Nucleus accumbens (tissue), 56 donors: ENCODE measurements around the gene RNF150.

ENCODE experiments used
- DNase-seq, 56 donors: peaks; one replicate each; lab custom pipeline; 2025; lab: John Stamatoyannopoulos, UW

Gene RNF150

GRCh38 chr4:140994015-140994414, 139.3 kb downstream of the RNF150 start:
- DNase-seq = no peak

- DNase-seq = no peak
Observed at GRCh38 chr4:140993370-140993769, 139.9 kb downstream of the RNF150 start.

GRCh38 chr4:140989944-140990343, 143.3 kb downstream of the RNF150 start:
- no peak for DNase-seq

- DNase-seq = peak in 8 of 56 donors; percentile 0 to 40 (median 16)
Observed at GRCh38 chr4:140986045-140986444, 147.2 kb downstream of the RNF150 start.

GRCh38 chr4:140982613-140983340, 150.5 kb downstream of the RNF150 start:
- no peak for DNase-seq

- no peak for DNase-seq
Observed at GRCh38 chr4:140980426-140981200, 152.7 kb downstream of the RNF150 start.

GRCh38 chr4:140976768-140977167, 156.5 kb downstream of the RNF150 start:
- no peak for DNase-seq

- no peak for DNase-seq
Observed at GRCh38 chr4:140971077-140971792, 162.0 kb downstream of the RNF150 start.

- no peak for DNase-seq
Observed at GRCh38 chr4:140969296-140969695, 164.0 kb downstream of the RNF150 start.

GRCh38 chr4:140968371-140968770, 164.9 kb downstream of the RNF150 start:
- no peak for DNase-seq

GRCh38 chr4:140963883-140964282, 169.4 kb downstream of the RNF150 start:
- no peak for DNase-seq

GRCh38 chr4:140955641-140956040, 177.6 kb downstream of the RNF150 start:
- DNase-seq = no peak

- DNase-seq = no peak
Observed at GRCh38 chr4:140952717-140953116, 180.6 kb downstream of the RNF150 start.

- DNase-seq = no peak
Observed at GRCh38 chr4:140947506-140947905, 185.8 kb downstream of the RNF150 start.

- DNase-seq = no peak
Observed at GRCh38 chr4:140945106-140945505, 188.2 kb downstream of the RNF150 start.

GRCh38 chr4:140944572-140944971, 188.7 kb downstream of the RNF150 start:
- no peak for DNase-seq

GRCh38 chr4:140944199-140944515, 189.1 kb downstream of the RNF150 start:
- DNase-seq = no peak

- no peak for DNase-seq
Observed at GRCh38 chr4:140943486-140944198, 189.6 kb downstream of the RNF150 start.

- no peak for DNase-seq
Observed at GRCh38 chr4:140940589-140940988, 192.7 kb downstream of the RNF150 start.

- DNase-seq = no peak
Observed at GRCh38 chr4:140937866-140938265, 195.4 kb downstream of the RNF150 start.

GRCh38 chr4:140935254-140935653, 198.0 kb downstream of the RNF150 start:
- DNase-seq = no peak
